K562 (cell line): ENCODE data around the gene TPD52L1. TPM values are rescaled to one million over a fixed set of nuclear protein-coding genes. Genes with fewer than 3 reads are reported as not detected.

Experiments
- NFXL1 ChIP-seq: fragments of 450-650 bp; formaldehyde crosslinking; IDR thresholded peaks from 2 replicates; pipeline ENCODE4 v1.4.0; 2021; ENCODE audit warnings: mild to moderate bottlenecking
- REST ChIP-seq, 2 experiments: fragments of 450-650 bp; formaldehyde crosslinking in 1 of 2; IDR thresholded peaks; 2 replicates each; pipeline versions ENCODE4 v1.4.0 to v1.6.1; 2014 to 2020; ENCODE audit warnings: mild to moderate bottlenecking in 2 of 2, borderline replicate concordance in 1 of 2, low read depth in 1 of 2
- polyA plus RNA-seq, 8 experiments: library from polyadenylated mRNA; depleted of rRNA in 4 of 8; stranded (reverse) in 5 of 8; unstranded in 3 of 8; fragments of >200 nt; fragmentation: Nextera tagmentation in 2 of 8; fragmentation: Illumina TruSeq in 1 of 8; extraction: Ambion mirVana in 2 of 8; extraction: Trizol in 1 of 8; gene quantifications; 2 replicates each; pipeline versions ENCODE4 v1.2.1 to v1.2.3, GENCODE V29; 2011 to 2014; ENCODE audit warnings: inconsistent platforms in 1 of 8, missing spikeins in 1 of 8
- total RNA-seq, 7 experiments: library from RNA; depleted of rRNA in 6 of 7; stranded (reverse); fragments of >200 nt in 6 of 7; fragmentation: Illumina TruSeq in 2 of 7; extraction: Trizol in 2 of 7; gene quantifications; 2 replicates each; pipeline versions ENCODE4 v1.2.1 to v1.2.3, GENCODE V29; 2011 to 2021; ENCODE audit warnings: low replicate concordance in 1 of 7

Gene TPD52L1
- total and polyA plus RNA-seq, 9 of the 15 experiments (the other 6 are each of a cell fraction or from before 2014, with no cell fraction given) = 12.9 to 149 (median 75.7) TPM

GRCh38 chr6:125151700-125152099 lies 1.9 kb upstream of the TPD52L1 start (continued):
- peak; percentile 41; the same call in 1 of the 2 replicates for TF ChIP-seq REST (IDR thresholded peaks at IDR 0.05; ENCODE audit: borderline replicate concordance)
- TF ChIP-seq REST (CRISPR knock-in tag; IDR thresholded peaks at IDR 0.05; ENCODE audit: low read depth) = no peak
- no peak for TF ChIP-seq NFXL1
